GM21447 (cell line): ENCODE measurements around the gene PDZK1IP1.

Experiments
- ATAC-seq: cut with Tn5 transposase; IDR thresholded peaks from one replicate; pipeline ENCODE4 v1.9.1; 2021; ENCODE audit not compliant: unreplicated experiment

PDZK1IP1 gene

DNA sequence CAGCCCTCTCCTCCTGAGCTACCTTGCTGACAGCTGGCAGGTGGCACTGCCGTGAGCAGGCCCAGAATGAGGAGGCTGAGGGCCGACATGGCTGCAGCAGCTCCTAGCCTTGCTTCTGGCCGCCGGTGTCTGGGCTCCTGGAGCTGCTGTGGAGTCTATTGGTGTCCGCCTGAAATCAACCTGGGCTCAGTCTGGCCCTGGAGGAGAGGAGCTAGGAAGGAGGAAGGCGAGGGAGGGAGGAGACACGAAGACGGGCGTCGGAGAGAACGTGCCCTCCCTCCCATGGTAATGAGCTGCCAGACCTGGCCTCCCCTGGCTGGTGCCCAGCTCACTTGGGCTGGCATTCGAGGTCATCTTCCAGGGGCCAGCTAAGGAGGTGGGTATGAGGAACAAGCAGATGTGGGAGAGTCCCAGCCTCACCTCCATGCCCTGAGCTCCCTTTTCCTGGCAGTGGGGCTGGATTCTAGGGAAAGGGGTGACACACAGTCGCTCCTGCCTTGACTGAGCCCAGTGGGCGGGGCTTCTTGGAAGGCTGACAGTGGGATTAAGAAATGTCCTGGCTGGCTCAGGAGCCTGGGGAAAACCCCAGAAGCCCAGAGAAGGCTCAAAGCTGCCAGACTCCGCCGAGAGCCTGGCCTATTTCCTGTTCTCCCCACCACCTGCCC is at the start of gene PDZK1IP1:
TSS of gene PDZK1IP1 (minus strand) at position 193 of the 665 bp plus-strand sequence. CDS start at position 89, 104 bp downstream.
- no peak for ATAC-seq

DNA sequence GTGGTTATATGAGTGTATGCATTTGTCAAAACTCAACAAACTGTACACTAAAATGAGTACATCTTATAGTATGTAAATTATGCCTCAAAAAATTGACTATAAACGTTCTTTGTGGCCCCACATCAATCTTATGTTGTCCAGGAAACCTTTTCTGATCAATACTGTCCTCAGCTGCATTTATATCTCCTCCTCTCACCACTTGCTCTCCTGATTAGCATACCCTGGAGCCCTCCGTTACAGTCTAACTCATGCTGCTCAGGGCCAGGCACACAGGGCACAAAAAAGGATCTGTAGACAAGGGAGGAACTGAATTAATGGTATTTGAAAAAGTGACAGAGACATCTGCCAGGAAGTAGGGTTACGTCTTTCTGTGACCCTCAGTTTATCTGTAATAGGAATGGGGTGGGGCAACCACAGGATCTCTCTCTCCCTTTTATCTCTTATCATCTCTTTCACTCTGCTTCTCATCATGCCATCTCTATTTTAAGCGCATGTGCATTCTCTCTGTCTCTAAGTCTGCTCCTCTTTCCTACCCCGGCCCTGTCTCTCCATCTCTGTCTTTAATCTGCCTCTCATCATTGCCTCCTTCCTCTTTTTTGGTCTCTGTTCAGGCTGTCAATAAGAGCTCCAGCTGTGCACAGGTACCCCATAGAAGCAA is 49.2 kb upstream of the PDZK1IP1 start:
- no peak for ATAC-seq

DNA sequence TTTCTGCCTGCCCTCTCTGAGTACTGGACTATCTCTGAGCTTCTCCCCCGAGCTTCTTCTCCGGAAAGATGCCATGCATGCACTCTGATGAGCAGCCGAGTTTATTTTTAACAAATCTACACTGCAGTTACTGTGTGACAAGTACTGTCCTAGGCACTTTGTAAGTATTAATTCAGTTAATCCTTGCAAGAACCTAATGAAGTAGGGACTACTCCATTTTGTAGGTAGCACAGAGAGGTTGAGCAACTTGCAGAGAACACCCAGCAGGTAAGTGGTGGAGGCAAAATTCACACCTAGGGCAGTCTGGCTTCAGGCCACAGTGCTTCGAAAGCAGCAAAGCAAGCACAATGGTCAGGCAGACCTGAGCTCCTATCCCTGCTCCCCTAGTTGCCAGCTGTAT is 46.0 kb upstream of the PDZK1IP1 start:
- ATAC-seq, result no peak

- no peak for ATAC-seq
Measured at GRCh38 chr1:47235241-47235681, 45.4 kb upstream of the PDZK1IP1 start.

DNA sequence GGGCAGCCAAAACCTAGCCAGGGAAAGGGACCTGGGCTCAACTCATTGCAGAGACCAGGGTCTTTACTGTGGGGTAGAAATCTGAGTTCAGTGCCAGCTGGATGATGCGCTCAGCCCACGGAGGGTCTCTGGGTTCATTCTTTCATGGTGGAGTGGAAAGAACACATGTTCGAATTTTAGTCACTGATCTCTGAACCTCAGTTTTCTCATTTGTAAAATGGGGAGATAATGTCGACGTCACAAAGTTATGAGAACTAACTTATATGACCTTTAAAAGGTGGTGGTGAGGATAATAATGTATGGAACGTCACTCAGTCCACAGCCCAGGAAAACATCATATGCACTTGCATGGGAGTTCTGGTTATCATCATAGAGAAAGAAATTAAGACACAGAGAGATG is 43.4 kb upstream of the PDZK1IP1 start:
- no peak for ATAC-seq

GRCh38 chr1:47232187-47232874 is 42.5 kb upstream of the PDZK1IP1 start, which contains the start of gene TAL1:
Gene TAL1 (minus strand): TSS chr1:47232225. CDS start chr1:47225888, 6,337 bp downstream.
- no peak for ATAC-seq

DNA sequence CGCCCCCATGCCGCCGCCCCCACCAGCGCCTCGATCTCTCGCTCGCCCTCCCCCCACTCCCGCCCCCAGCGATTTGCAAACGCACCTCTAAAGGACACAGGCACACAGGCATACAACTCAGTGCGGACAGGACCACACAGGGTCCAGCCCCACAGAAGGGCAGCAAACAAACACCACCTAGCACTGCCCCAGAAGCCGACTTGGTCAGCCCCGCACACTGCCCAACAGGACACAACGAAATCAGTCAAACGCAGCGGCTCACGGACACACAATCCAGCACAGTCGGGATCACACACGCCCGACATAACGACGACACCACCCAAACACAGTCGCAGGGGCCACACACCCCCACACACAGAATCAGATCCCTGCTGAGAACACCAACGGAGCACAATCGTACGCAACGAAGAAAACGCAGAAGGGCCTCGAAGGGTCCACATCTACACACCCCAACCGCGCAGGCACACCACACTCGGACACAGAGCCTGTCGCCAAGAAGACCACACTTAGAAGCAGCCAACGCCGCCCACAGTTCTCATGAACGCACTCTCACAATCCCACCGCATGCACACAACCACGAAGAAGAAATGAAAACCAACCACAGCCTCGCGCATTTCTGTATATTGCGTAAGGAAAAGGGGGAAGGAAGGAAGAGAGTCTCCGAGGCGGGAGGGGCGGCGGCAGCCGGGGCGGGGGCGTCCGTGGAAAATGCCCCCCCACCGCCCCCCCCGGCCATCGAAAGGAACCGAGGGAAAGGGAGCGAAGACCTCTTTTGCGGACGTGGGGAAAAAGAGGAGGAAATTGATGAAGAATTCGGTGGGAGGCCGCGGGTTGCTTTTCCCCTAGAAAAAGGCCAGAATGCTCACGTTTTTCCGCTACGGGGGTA is 41.7 kb upstream of the PDZK1IP1 start:
- no peak for ATAC-seq

GRCh38 chr1:47230692-47231300 is 41.0 kb upstream of the PDZK1IP1 start:
- no peak for ATAC-seq

- ATAC-seq, result no peak
Measured at GRCh38 chr1:47229886-47230691, 40.3 kb upstream of the PDZK1IP1 start.

DNA sequence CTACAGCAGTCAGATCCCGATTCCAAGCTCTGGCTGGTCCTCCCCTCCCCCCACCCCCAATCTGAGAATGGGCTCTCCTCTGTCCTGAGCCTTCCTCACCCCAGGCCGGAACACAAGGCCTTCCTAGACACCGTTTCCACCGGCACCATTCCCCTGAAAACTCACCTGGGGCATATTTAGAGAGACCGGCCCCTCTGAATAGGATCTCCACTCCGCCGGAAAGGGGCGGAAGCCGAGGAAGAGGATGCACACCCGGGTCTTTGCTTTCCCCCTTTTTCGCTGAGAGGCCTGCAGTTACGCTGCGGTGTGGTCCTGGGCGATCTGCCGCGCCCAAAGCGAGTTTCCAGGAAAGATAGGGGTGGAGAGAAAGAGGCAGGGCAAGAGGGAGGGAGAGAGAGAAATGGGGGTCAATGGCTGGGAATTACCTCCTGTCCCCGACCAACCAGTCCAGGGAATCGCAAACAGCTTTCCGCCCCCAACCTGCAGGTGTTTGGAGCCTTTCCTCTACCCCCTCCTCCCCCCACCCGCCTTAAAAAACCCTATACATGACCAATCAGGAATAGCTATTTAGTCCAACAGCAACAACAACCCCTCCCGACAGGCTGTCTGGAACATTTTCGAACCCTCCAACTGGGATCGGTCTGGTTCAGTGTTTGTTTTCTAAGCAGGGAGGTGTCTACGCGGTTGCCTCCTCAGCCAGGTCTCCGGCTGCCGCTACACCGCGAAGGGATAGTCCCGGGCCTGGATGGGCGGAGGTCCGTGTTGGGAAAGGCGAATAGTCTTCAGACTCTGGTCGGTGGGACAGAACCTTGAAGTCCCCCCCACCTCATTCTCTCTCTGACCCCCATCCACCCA is 39.4 kb upstream of the PDZK1IP1 start:
- no peak for ATAC-seq

DNA sequence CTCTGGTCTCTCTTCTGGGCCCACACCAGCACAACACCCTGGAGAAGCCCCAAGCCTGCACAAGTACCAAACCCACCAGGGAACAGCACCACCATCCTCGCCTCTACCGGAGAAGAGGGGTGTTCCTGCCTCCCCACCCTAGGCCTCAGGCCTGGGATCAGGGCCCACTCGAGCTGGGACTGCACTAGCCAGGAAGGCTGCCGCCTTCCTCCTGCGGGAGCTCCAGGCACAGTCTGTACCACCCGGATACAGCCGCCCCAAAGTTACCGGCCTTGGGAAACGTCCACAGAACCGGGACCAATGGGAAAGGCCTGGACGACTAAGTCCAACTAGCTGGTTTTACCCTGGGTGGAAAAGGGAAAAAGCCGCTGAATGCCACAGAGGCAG is 38.8 kb upstream of the PDZK1IP1 start:
- ATAC-seq, result no peak

GRCh38 chr1:47227341-47228232 is 37.8 kb upstream of the PDZK1IP1 start:
- no peak for ATAC-seq

DNA sequence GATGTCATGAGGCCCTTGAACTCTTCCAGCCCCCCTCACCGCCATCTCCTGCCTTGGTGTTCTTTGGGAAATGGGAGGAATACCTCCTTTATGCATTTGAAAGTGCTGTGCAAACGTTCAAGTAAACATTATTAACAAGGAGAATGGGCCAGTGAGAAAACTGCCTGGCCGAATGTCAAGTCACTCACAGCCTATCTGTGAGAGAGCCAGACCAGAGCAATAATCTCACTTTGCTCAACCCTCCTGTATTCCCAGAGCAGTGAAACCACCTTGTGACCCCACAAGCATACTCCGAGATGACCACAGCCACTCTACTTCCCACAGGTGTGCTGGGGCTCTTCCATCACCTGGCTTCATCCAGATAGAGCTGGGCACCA is 37.0 kb upstream of the PDZK1IP1 start:
- ATAC-seq, result no peak

DNA sequence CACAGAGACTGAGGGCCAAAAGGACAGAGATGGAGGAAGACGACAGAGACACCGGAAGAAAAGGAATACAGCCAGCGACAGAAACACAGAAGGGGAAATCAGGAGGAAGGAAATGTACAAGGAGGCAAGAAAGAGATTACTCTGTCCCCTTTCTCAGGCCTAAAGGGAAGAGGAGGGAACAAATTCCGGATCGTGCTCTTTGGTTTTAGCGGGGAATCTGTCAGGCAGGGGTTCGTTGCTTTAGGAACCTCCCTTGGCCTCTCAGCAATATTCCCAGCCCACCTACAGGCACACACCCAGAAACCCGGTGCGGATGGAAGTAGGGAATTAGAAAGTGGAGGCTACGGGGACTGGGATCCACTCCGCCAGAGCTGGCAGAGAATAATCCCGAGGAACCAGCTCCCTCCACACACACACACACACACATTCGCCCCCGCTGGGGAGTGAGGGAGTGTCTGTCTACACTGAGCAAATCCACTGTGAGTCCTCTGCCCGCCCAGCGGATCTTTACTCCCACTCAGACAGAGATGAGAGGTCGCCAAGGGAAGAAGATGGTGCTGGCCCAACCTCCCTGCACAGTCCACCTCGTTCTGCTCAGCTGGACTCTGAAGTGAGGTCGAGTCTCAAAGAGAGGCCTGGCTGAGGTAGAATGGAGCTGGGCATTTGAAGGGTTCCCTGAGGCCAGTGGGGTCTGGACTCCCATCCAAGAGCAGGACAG is 36.4 kb upstream of the PDZK1IP1 start:
- no peak for ATAC-seq

GRCh38 chr1:47225430-47226100 is 35.7 kb upstream of the PDZK1IP1 start:
- no peak for ATAC-seq

GRCh38 chr1:47224676-47225399 is 35.0 kb upstream of the PDZK1IP1 start:
- no peak for ATAC-seq
